HG03460 (cell line): ENCODE measurements around the gene SFT2D2.

Experiments
- ATAC-seq: cut with Tn5 transposase; IDR thresholded peaks from one replicate; pipeline ENCODE4 v1.9.1; 2021; ENCODE audit not compliant: unreplicated experiment

Gene SFT2D2

DNA sequence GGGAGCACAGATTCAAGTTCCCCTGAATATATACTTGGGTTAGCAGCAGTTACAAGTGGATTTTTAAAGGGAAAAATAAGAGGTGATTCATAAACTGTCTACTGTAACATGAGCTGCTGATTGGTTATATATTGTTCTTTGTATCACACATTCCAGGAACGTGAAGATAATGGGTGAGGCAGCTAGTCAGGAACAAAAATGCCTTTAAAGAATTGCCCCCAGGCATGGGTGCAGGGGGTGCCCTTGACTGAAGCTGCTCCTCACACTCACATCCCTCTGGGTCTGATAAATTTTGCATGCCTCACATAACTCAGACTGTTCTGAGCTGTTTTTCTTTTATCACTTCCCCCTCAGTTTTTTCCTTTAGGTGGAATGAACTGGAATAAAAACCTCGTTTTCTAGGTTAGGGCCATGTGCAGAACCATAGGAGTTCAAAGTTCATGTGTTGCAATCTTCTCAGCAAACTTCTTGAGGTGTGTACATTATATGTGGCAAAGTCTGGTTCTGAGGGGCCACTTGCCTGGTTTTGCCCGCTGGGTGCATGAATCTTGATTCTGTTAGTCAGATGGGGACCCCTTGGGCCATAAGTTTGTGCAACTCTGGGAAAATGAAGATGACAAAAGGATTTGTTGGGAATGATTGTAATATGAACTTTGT is 76.0 kb downstream of the SFT2D2 start:
- no peak for ATAC-seq
